ENCODE results near the gene TBC1D22A.

GRCh38 chr22:47157093-47157420, 394.6 kb downstream of the TBC1D22A start:
- TF ChIP-seq CTCF (IDR thresholded peaks at IDR 0.05): no peak
- no peak for TF ChIP-seq EZH2 (IDR thresholded peaks at IDR 0.05)
- TF ChIP-seq EZH2phosphoT487 (IDR thresholded peaks at IDR 0.05): no peak

Measured in neural progenitor cell (in vitro differentiated cells).